Inflammatory macrophage treated with lipopolysaccharide for 4 hours (primary cell): ENCODE data around the gene RHBDD2.
"Not testable (repeated sequence)": the region's sequence is repeated elsewhere in the genome, so short reads cannot be mapped to it uniquely, and the experiment has no call there.

Experiments
- DNase-seq: peaks from one replicate; pipeline ENCODE4 v3.0.0-alpha.2; 2020

The RHBDD2 gene

GRCh38 chr7:75878769-75879611 is at the start of gene RHBDD2:
TSS of gene RHBDD2 (plus strand) at chr7:75879034. CDS start at chr7:75879083, 49 bp downstream.
- DNase-seq, result peak; percentile 96

GRCh38 chr7:75829656-75830055 is 49.2 kb upstream of the RHBDD2 start:
- DNase-seq, result not testable (repeated sequence)

- DNase-seq, result no peak
Observed at GRCh38 chr7:75830978-75831377, 47.9 kb upstream of the RHBDD2 start.

- DNase-seq, result not testable (repeated sequence)
Observed at GRCh38 chr7:75833662-75834061, 45.2 kb upstream of the RHBDD2 start.

GRCh38 chr7:75835688-75836285 is 43.0 kb upstream of the RHBDD2 start:
- DNase-seq, result no peak

- DNase-seq, result no peak
Observed at GRCh38 chr7:75836798-75837197, 42.0 kb upstream of the RHBDD2 start.

GRCh38 chr7:75838281-75838930 is 40.4 kb upstream of the RHBDD2 start:
- not testable (repeated sequence) for DNase-seq

- no peak for DNase-seq
Observed at GRCh38 chr7:75840029-75840428, 38.8 kb upstream of the RHBDD2 start.

GRCh38 chr7:75842836-75843446 is 35.9 kb upstream of the RHBDD2 start:
- DNase-seq, result peak; percentile 98

GRCh38 chr7:75843613-75844116 is 35.2 kb upstream of the RHBDD2 start:
- DNase-seq, result no peak

- DNase-seq, result no peak
Observed at GRCh38 chr7:75844158-75844557, 34.7 kb upstream of the RHBDD2 start.

GRCh38 chr7:75845132-75845531 is 33.7 kb upstream of the RHBDD2 start:
- not testable (repeated sequence) for DNase-seq

GRCh38 chr7:75847707-75848106 is 31.1 kb upstream of the RHBDD2 start:
- peak; percentile 78 for DNase-seq

GRCh38 chr7:75849573-75849972 is 29.3 kb upstream of the RHBDD2 start:
- no peak for DNase-seq

- peak; percentile 83 for DNase-seq
Observed at GRCh38 chr7:75850235-75850634, 28.6 kb upstream of the RHBDD2 start.

- peak; percentile 82 for DNase-seq
Observed at GRCh38 chr7:75854233-75854632, 24.6 kb upstream of the RHBDD2 start.

GRCh38 chr7:75854813-75855345 is 24.0 kb upstream of the RHBDD2 start:
- DNase-seq, result peak; percentile 43

GRCh38 chr7:75856536-75856935 is 22.3 kb upstream of the RHBDD2 start:
- DNase-seq, result peak; percentile 97

GRCh38 chr7:75858410-75858809 is 20.4 kb upstream of the RHBDD2 start:
- peak; percentile 60 for DNase-seq

- peak; percentile 97 for DNase-seq
Observed at GRCh38 chr7:75861636-75862035, 17.2 kb upstream of the RHBDD2 start.

- DNase-seq, result peak; percentile 59
Observed at GRCh38 chr7:75864251-75864650, 14.6 kb upstream of the RHBDD2 start.

GRCh38 chr7:75866114-75866488 is 12.7 kb upstream of the RHBDD2 start:
- peak; percentile 62 for DNase-seq
